ENCODE data around the gene ARID3A. TPM values are rescaled to one million over a fixed set of nuclear protein-coding genes. Genes with fewer than 3 reads are reported as not detected.

ARID3A gene
- total RNA-seq, 1 experiment from 2014 or later = 116 TPM

DNA sequence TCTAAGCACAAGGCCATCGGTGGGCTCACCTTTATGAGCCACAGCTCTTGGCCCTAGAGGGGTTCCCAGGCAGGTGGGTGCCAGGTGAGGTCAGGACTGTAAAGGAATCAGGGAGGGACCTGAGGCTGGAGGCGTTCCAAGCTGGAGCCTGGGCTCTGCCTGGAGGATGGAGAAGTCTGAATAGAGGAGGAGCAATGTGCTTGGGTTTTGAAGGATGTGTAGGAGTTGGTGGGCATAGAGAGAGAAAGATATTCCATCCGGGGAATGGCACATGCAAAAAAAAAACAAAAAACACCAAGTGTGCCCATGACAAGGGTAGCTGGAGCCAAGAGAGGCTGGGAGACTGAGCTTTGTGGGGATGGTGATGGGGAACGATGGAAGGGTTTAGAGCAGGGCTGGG lies 76.8 kb downstream of the ARID3A start:
- Mint-ChIP-seq H3K27ac (no peak overlapping the region), H3K27me3 (ENCODE audit: low read depth) (peaks cover 38% of the 10 kb centered on the region), H3K9me3 (no peaks in the 10 kb centered on the region), H3K4me3 (no peak overlapping the region), H3K36me3 (0 out of 2 replicates have a peak, but pooled peaks cover 7% of the 10 kb centered on the region), H3K4me1 (no peaks in the 10 kb centered on the region)
- ATAC-seq (no peak), DNase-seq (ENCODE audit: low spot score) (no peak)
- ChIA-PET CTCF (interaction anchor here (0.5 to 0.7 kb wide), 2 partner anchors 101 to 274 kb away, joined by 3 to 4 read pairs; no protein-coding TSS in a partner anchor), POLR2A (no interaction called here)
- TF ChIP-seq, protein P1, sequence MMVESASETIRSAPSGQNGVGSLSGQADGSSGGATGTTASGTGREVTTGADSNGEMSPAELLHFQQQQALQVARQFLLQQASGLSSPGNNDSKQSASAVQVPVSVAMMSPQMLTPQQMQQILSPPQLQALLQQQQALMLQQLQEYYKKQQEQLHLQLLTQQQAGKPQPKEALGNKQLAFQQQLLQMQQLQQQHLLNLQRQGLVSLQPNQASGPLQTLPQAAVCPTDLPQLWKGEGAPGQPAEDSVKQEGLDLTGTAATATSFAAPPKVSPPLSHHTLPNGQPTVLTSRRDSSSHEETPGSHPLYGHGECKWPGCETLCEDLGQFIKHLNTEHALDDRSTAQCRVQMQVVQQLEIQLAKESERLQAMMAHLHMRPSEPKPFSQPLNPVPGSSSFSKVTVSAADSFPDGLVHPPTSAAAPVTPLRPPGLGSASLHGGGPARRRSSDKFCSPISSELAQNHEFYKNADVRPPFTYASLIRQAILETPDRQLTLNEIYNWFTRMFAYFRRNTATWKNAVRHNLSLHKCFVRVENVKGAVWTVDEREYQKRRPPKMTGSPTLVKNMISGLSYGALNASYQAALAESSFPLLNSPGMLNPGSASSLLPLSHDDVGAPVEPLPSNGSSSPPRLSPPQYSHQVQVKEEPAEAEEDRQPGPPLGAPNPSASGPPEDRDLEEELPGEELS (CRISPR knock-in tag; IDR thresholded peaks at IDR 0.05) = no peak
- TF ChIP-seq, protein P2, sequence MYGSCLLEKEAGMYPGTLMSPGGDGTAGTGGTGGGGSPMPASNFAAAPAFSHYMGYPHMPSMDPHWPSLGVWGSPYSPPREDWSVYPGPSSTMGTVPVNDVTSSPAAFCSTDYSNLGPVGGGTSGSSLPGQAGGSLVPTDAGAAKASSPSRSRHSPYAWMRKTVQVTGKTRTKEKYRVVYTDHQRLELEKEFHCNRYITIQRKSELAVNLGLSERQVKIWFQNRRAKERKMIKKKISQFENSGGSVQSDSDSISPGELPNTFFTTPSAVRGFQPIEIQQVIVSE (CRISPR knock-in tag; IDR thresholded peaks at IDR 0.05; ENCODE audit: borderline replicate concordance) = no peak

DNA sequence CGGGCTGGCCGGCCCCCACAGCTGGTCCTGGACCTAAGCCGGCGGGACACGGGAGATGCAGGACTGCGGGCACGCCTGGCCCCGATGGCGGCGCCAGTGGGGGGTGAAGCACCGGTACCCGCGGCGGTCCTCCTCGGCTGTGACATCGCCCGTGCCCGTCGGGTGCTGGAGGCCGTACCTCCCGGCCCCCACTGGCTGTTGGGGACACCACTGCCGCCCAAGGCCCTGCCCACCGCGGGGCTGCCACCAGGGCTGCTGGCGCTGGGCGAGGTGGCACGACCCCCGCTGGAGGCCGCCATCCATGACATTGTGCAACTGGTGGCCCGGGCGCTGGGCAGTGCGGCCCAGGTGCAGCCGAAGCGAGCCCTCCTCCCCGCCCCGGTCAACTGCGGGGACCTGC lies 77.4 kb downstream of the ARID3A start:
- H3K27ac Mint-ChIP-seq = no peak overlapping the region
- no peaks in the 10 kb centered on the region for H3K9me3 Mint-ChIP-seq
- DNase-seq (ENCODE audit: low spot score) (no peak), ATAC-seq (no peak)
- ChIA-PET CTCF (interaction anchor here (1.3 to 1.5 kb wide), 2 partner anchors 8 to 222 kb away, joined by 3 to 4 read pairs; no protein-coding TSS in a partner anchor), POLR2A (no interaction called here)
- peaks cover 31% of the 10 kb centered on the region for H3K27me3 Mint-ChIP-seq (ENCODE audit: low read depth)
- H3K36me3 Mint-ChIP-seq = 0 out of 2 replicates have a peak, but pooled peaks cover 7% of the 10 kb centered on the region
- no peaks in the 10 kb centered on the region for H3K4me1 Mint-ChIP-seq
- no peak overlapping the region for H3K4me3 Mint-ChIP-seq
- TF ChIP-seq, protein P3, sequence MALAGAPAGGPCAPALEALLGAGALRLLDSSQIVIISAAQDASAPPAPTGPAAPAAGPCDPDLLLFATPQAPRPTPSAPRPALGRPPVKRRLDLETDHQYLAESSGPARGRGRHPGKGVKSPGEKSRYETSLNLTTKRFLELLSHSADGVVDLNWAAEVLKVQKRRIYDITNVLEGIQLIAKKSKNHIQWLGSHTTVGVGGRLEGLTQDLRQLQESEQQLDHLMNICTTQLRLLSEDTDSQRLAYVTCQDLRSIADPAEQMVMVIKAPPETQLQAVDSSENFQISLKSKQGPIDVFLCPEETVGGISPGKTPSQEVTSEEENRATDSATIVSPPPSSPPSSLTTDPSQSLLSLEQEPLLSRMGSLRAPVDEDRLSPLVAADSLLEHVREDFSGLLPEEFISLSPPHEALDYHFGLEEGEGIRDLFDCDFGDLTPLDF (CRISPR knock-in tag; IDR thresholded peaks at IDR 0.05) = no peak

DNA sequence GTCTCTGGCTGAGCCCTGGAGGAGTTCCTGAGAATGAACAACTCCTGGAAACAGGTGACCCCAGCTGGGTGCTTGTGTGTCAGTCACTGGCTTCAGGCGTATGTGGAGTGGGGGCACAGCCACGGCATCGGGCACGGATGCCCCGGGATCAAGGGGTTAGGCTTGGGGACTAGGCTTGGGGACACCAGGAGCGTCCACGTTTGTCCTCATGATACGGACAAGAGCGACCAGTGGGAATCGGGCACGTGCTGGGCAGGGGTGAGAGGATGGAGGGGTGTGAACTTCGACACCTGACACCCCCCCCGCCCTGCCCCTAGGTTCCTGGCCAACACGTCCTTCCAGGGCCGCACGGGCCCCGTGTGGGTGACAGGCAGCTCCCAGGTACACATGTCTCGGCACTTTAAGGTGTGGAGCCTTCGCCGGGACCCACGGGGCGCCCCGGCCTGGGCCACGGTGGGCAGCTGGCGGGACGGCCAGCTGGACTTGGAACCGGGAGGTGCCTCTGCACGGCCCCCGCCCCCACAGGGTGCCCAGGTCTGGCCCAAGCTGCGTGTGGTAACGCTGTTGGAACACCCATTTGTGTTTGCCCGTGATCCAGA lies 78.5 kb downstream of the ARID3A start:
- H3K27ac Mint-ChIP-seq = no peak overlapping the region
- H3K36me3 Mint-ChIP-seq = 0 out of 2 replicates have a peak, but pooled peaks cover 7% of the 10 kb centered on the region
- DNase-seq (ENCODE audit: low spot score) (no peak), ATAC-seq (no peak)
- H3K27me3 Mint-ChIP-seq (ENCODE audit: low read depth) = peaks cover 21% of the 10 kb centered on the region
- CTCF ChIA-PET = interaction anchor here (0.9 to 1.6 kb wide), 6 partner anchors 9 to 221 kb away, joined by 3 to 7 read pairs (median 4); no protein-coding TSS in a partner anchor
- POLR2A ChIA-PET = interaction anchor here (0.5 to 1.7 kb wide), 5 partner anchors 8 to 58 kb away, joined by 3 to 6 read pairs (median 4); no protein-coding TSS in a partner anchor
- no peak overlapping the region for H3K4me3 Mint-ChIP-seq
- H3K4me1 Mint-ChIP-seq = no peaks in the 10 kb centered on the region
- TF ChIP-seq EMX1 (CRISPR knock-in tag; IDR thresholded peaks at IDR 0.05) = no peak
- TF ChIP-seq ZNF671 (CRISPR knock-in tag; IDR thresholded peaks at IDR 0.05) = no peak
- TF ChIP-seq, protein P4, sequence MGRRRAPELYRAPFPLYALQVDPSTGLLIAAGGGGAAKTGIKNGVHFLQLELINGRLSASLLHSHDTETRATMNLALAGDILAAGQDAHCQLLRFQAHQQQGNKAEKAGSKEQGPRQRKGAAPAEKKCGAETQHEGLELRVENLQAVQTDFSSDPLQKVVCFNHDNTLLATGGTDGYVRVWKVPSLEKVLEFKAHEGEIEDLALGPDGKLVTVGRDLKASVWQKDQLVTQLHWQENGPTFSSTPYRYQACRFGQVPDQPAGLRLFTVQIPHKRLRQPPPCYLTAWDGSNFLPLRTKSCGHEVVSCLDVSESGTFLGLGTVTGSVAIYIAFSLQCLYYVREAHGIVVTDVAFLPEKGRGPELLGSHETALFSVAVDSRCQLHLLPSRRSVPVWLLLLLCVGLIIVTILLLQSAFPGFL (CRISPR knock-in tag; IDR thresholded peaks at IDR 0.05; ENCODE audit: borderline replicate concordance) = no peak
- TF ChIP-seq, protein P5, sequence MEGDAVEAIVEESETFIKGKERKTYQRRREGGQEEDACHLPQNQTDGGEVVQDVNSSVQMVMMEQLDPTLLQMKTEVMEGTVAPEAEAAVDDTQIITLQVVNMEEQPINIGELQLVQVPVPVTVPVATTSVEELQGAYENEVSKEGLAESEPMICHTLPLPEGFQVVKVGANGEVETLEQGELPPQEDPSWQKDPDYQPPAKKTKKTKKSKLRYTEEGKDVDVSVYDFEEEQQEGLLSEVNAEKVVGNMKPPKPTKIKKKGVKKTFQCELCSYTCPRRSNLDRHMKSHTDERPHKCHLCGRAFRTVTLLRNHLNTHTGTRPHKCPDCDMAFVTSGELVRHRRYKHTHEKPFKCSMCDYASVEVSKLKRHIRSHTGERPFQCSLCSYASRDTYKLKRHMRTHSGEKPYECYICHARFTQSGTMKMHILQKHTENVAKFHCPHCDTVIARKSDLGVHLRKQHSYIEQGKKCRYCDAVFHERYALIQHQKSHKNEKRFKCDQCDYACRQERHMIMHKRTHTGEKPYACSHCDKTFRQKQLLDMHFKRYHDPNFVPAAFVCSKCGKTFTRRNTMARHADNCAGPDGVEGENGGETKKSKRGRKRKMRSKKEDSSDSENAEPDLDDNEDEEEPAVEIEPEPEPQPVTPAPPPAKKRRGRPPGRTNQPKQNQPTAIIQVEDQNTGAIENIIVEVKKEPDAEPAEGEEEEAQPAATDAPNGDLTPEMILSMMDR (IDR thresholded peaks at IDR 0.05) = no peak
- no peaks in the 10 kb centered on the region for H3K9me3 Mint-ChIP-seq

DNA sequence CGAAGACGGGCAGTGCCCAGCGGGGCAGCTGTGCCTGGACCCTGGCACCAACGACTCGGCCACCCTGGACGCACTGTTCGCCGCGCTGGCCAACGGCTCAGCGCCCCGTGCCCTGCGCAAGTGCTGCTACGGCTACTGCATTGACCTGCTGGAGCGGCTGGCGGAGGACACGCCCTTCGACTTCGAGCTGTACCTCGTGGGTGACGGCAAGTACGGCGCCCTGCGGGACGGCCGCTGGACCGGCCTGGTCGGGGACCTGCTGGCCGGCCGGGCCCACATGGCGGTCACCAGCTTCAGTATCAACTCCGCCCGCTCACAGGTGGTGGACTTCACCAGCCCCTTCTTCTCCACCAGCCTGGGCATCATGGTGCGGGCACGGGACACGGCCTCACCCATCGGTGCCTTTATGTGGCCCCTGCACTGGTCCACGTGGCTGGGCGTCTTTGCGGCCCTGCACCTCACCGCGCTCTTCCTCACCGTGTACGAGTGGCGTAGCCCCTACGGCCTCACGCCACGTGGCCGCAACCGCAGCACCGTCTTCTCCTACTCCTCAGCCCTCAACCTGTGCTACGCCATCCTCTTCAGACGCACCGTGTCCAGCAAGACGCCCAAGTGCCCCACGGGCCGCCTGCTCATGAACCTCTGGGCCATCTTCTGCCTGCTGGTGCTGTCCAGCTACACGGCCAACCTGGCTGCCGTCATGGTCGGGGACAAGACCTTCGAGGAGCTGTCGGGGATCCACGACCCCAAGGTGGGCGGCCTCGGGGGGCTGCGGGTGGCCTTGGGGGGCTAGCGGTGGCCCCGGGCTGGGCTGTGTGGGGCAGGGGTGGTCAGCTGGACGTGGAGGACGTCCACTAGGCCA lies 79.2 kb downstream of the ARID3A start:
- Mint-ChIP-seq H3K9me3 (no peaks in the 10 kb centered on the region), H3K36me3 (0 out of 2 replicates have a peak, but pooled peaks cover 7% of the 10 kb centered on the region), H3K4me3 (no peak overlapping the region), H3K27me3 (ENCODE audit: low read depth) (peaks cover 15% of the 10 kb centered on the region), H3K27ac (no peak overlapping the region), H3K4me1 (no peaks in the 10 kb centered on the region)
- DNase-seq (ENCODE audit: low spot score) (no peak), ATAC-seq (no peak)
- ChIA-PET CTCF (interaction anchor here (0.6 to 1.6 kb wide), 7 partner anchors 10 to 221 kb away, joined by 3 to 7 read pairs (median 4); no protein-coding TSS in a partner anchor), POLR2A (interaction anchor here (0.5 to 1.7 kb wide), 7 partner anchors 9 to 59 kb away, joined by 3 to 6 read pairs (median 4); no protein-coding TSS in a partner anchor)
- TF ChIP-seq ZNF121 (CRISPR knock-in tag; IDR thresholded peaks at IDR 0.05) (no peak), NFATC4 (CRISPR knock-in tag; IDR thresholded peaks at IDR 0.05) (no peak), KAT7 (CRISPR knock-in tag; IDR thresholded peaks at IDR 0.05; ENCODE audit: borderline replicate concordance) (no peak), FOXJ3 (CRISPR knock-in tag; IDR thresholded peaks at IDR 0.05; ENCODE audit: borderline replicate concordance) (no peak), NR3C1 (CRISPR knock-in tag; conservative IDR thresholded peaks at IDR 0.05; ENCODE audit: low read depth) (no peak), TCF7 (CRISPR knock-in tag; IDR thresholded peaks at IDR 0.05; ENCODE audit: low read depth) (no peak), FOXP1 (CRISPR knock-in tag; IDR thresholded peaks at IDR 0.05; ENCODE audit: borderline replicate concordance) (no peak)
- TF ChIP-seq, protein P1 (CRISPR knock-in tag; IDR thresholded peaks at IDR 0.05) = no peak
- TF ChIP-seq, protein P6, sequence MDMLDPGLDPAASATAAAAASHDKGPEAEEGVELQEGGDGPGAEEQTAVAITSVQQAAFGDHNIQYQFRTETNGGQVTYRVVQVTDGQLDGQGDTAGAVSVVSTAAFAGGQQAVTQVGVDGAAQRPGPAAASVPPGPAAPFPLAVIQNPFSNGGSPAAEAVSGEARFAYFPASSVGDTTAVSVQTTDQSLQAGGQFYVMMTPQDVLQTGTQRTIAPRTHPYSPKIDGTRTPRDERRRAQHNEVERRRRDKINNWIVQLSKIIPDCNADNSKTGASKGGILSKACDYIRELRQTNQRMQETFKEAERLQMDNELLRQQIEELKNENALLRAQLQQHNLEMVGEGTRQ (CRISPR knock-in tag; IDR thresholded peaks at IDR 0.05) = no peak

Data from WTC11 (cell line).